Naive thymus-derived CD4-positive, alpha-beta T cell (primary cell): Measurements from ENCODE around the gene LRP2. TPM values are rescaled to one million over a fixed set of nuclear protein-coding genes. Genes with fewer than 3 reads are reported as not detected.

Experiments
- ATAC-seq: fragments of 150-1000 bp; cut with Tn5 transposase; 2 replicates; pipeline ENCODE4 v1.10.0; 2021; ENCODE audit warnings: mild to moderate bottlenecking, moderate library complexity
- CTCF ChIA-PET: fragments of 350-600 bp; sonication (Branson Sonifier 250); formaldehyde crosslinking; loops from one replicate; lab custom pipeline; 2021; ENCODE audit warnings: antibody characterized with exemption; lab: Charles Lee
- POLR2A ChIA-PET: fragments of 350-600 bp; sonication (Branson Sonifier 250); formaldehyde crosslinking; loops from one replicate; lab custom pipeline; 2021; ENCODE audit warnings: antibody characterized with exemption, inconsistent platforms; lab: Charles Lee
- DNase-seq, 9 donors: peaks; one replicate each; pipeline versions ENCODE4 v3.0.0 to v3.0.0-alpha.2; 2020 to 2022; ENCODE audit warnings: mixed read lengths in 1 of 9
- H3K27ac ChIP-seq: one replicate; pipeline ENCODE4 v1.7.0; 2013; ENCODE audit warnings: mild to moderate bottlenecking, low read depth, low read length, moderate library complexity
- H3K27me3 ChIP-seq, 2 donors: one replicate each; pipeline ENCODE4 v1.7.0; 2013; ENCODE audit warnings: low read length in 2 of 2, mild to moderate bottlenecking in 2 of 2, moderate library complexity in 2 of 2; ENCODE audit not compliant: control insufficient read depth in 2 of 2, insufficient read depth in 2 of 2
- H3K36me3 ChIP-seq, 3 experiments: 1 replicate in 2 of 3; 2 replicates in 1 of 3; pipeline ENCODE4 v1.7.0; 2013; ENCODE audit warnings: low read length in 3 of 3, mild to moderate bottlenecking in 3 of 3, moderate library complexity in 1 of 3; ENCODE audit not compliant: insufficient read depth in 3 of 3, control insufficient read depth in 2 of 3
- H3K4me1 ChIP-seq, 2 donors: one replicate each; pipeline ENCODE4 v1.7.0; 2013; ENCODE audit warnings: low read length in 2 of 2, mild to moderate bottlenecking in 2 of 2, moderate library complexity in 1 of 2; ENCODE audit not compliant: control insufficient read depth in 2 of 2, insufficient read depth in 2 of 2
- H3K4me3 ChIP-seq: 2 replicates; pipeline ENCODE4 v1.7.0; 2013; ENCODE audit warnings: mild to moderate bottlenecking, low read length
- H3K9me3 ChIP-seq, 3 experiments: 1 replicate in 2 of 3; 2 replicates in 1 of 3; pipeline ENCODE4 v1.7.0; 2013; ENCODE audit warnings: low read length in 3 of 3; ENCODE audit not compliant: control insufficient read depth in 2 of 3
- H3K27ac Mint-ChIP-seq, 9 donors: one replicate each; pipeline ENCODE4 v1.8.0; 2020 to 2022; ENCODE audit warnings: mixed read lengths in 9 of 9, mild to moderate bottlenecking in 8 of 9, moderate library complexity in 5 of 9, inconsistent platforms in 2 of 9
- H3K27me3 Mint-ChIP-seq, 5 donors: one replicate each; pipeline ENCODE4 v1.8.0; 2021 to 2022; ENCODE audit warnings: mixed read lengths in 5 of 5, mild to moderate bottlenecking in 1 of 5
- H3K36me3 Mint-ChIP-seq, 5 donors: one replicate each; pipeline ENCODE4 v1.8.0; 2020 to 2022; ENCODE audit warnings: mixed read lengths in 5 of 5, mild to moderate bottlenecking in 3 of 5, inconsistent platforms in 1 of 5
- H3K4me1 Mint-ChIP-seq, 7 donors: one replicate each; pipeline ENCODE4 v1.8.0; 2020 to 2022; ENCODE audit warnings: mixed read lengths in 7 of 7, mild to moderate bottlenecking in 3 of 7, inconsistent platforms in 1 of 7
- H3K4me3 Mint-ChIP-seq, 10 donors: one replicate each; pipeline ENCODE4 v1.8.0; 2020 to 2022; ENCODE audit warnings: mild to moderate bottlenecking in 10 of 10, mixed read lengths in 10 of 10, moderate library complexity in 6 of 10, inconsistent platforms in 2 of 10
- H3K9me3 Mint-ChIP-seq, 11 donors: one replicate each; pipeline ENCODE4 v1.8.0; 2020 to 2022; ENCODE audit warnings: mixed read lengths in 11 of 11, mild to moderate bottlenecking in 4 of 11, inconsistent platforms in 1 of 11, moderate library complexity in 1 of 11
- intact Hi-C, 2 donors: fragments of 100-400 bp; cut with micrococcal nuclease; formaldehyde crosslinking; loops; one replicate each; pipeline ENCODE4 v1.15.1; 2023
- polyA plus RNA-seq, 2 donors: library from polyadenylated mRNA; unstranded; fragments of 300-500 nt; fragmentation: Illumina TruSeq; gene quantifications; one replicate each; pipeline ENCODE4 v1.2.3, GENCODE V29; 2021
- total RNA-seq, 6 experiments: library from RNA in 5 of 6; stranded (reverse) in 5 of 6; gene quantifications; 1 replicate in 5 of 6; 2 replicates in 1 of 6; pipeline ENCODE4 v1.2.3 and lab custom pipeline; 2021 to 2026

LRP2 gene
- total and polyA plus RNA-seq, 7 experiments from 2014 or later: 0.15 TPM; not detected in 6

DNA sequence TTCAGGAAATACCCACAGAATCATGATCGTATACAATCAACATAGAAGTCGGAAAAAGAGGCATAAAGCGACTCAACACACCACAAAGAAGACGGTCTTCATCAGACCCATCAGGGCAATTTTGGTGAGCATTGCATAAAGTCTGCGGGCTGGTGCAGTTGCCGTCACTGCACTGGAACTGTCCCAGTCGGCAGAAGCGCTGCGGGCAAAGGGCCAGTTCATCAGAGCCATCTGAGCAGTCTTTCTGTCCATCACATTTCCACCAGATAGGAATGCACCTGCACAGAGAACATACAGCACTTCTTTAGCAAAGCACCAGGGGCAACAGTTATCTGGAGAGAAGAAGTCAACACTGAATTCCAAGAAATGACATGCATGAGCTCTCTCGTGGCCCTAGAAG, 187.2 kb downstream of the LRP2 start:
- CTCF ChIA-PET: no interaction called here
- H3K27ac ChIP-seq: no peak overlapping the region
- H3K36me3 ChIP-seq: no peaks in the 10 kb centered on the region
- H3K9me3 Mint-ChIP-seq: no peaks in the 10 kb centered on the region
- peaks cover 23 to 35% (median 32%) of the 10 kb centered on the region in 5 donors for H3K27me3 Mint-ChIP-seq
- intact Hi-C loops: no loop called here
- H3K4me1 Mint-ChIP-seq: no peaks in the 10 kb centered on the region
- no peaks in the 10 kb centered on the region for H3K9me3 ChIP-seq
- H3K27ac Mint-ChIP-seq: no peak overlapping the region
- no peaks in the 10 kb centered on the region for H3K36me3 Mint-ChIP-seq
- ATAC-seq (no peak), DNase-seq (no peak)
- H3K4me3 Mint-ChIP-seq: no peak overlapping the region
- POLR2A ChIA-PET: no interaction called here
- no peaks in the 10 kb centered on the region for H3K4me1 ChIP-seq
- peaks cover 0 to 3% of the 10 kb centered on the region in 2 donors for H3K27me3 ChIP-seq
- H3K4me3 ChIP-seq: no peak overlapping the region

DNA sequence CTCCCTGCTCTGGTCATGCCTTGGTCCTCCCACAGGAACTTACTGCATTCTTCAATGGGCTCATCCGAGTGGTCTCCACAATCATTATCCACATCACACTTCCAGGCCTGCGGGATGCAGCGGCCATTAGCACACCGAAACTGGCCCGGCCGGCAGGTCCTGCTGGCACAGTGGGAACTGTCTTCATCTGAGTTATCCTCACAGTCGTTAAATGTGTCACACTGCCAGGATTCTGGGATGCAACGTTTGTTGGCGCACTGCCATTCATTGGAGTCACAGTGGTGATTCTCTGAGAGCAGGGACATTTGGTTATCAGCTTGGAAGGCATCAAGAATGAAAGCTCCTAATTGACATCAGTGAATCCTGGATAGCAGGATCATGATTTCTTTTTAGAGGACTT, 188.5 kb downstream of the LRP2 start:
- Histone ChIP-seq H3K27ac (no peak overlapping the region), H3K27me3 (peaks cover 0 to 3% of the 10 kb centered on the region in 2 donors), H3K4me3 (no peak overlapping the region), H3K9me3 (no peaks in the 10 kb centered on the region), H3K36me3 (no peaks in the 10 kb centered on the region), H3K4me1 (no peaks in the 10 kb centered on the region)
- Mint-ChIP-seq H3K4me1 (no peaks in the 10 kb centered on the region), H3K27me3 (peaks cover 23 to 40% (median 34%) of the 10 kb centered on the region in 5 donors), H3K27ac (no peak overlapping the region), H3K9me3 (no peaks in the 10 kb centered on the region), H3K36me3 (no peaks in the 10 kb centered on the region), H3K4me3 (no peak overlapping the region)
- intact Hi-C loops: no loop called here
- ATAC-seq (no peak), DNase-seq (no peak)
- CTCF ChIA-PET: no interaction called here
- POLR2A ChIA-PET: no interaction called here

DNA sequence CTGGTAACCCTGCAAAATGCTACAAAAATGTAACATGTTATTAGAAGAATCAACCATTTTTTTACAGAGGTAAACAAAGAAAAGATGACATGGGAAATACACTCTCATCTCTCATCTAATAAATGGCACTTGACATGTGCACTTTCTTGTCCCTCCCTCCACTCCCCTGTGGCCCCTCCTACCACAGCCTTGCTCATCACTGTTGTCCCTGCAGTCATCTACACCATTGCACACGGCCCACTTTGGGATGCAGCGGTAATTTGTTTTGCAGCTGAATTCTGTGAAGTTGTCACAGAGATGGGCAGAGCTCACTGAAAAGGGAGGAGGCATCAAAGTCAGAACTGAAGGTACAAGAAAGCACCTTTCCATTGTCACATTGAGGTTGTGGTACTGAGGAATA, 189.4 kb downstream of the LRP2 start:
- no peak for DNase-seq
- ATAC-seq: no peak
- Mint-ChIP-seq H3K27me3 (peaks cover 22 to 39% (median 38%) of the 10 kb centered on the region in 5 donors), H3K36me3 (no peaks in the 10 kb centered on the region), H3K4me1 (no peaks in the 10 kb centered on the region), H3K27ac (no peak overlapping the region), H3K4me3 (no peak overlapping the region), H3K9me3 (no peaks in the 10 kb centered on the region)
- H3K27me3 ChIP-seq: peaks cover 0 to 3% of the 10 kb centered on the region in 2 donors
- no peak overlapping the region for H3K4me3 ChIP-seq
- no peaks in the 10 kb centered on the region for H3K4me1 ChIP-seq
- no peaks in the 10 kb centered on the region for H3K9me3 ChIP-seq
- ChIA-PET CTCF (no interaction called here), POLR2A (no interaction called here)
- H3K36me3 ChIP-seq: no peaks in the 10 kb centered on the region
- intact Hi-C loops: no loop called here
- H3K27ac ChIP-seq: no peak overlapping the region

- no peak for ATAC-seq
- H3K27ac Mint-ChIP-seq: no peak overlapping the region
- no peaks in the 10 kb centered on the region for H3K36me3 Mint-ChIP-seq
- Histone ChIP-seq H3K36me3 (no peaks in the 10 kb centered on the region), H3K4me3 (no peak overlapping the region), H3K27me3 (peaks cover 0 to 3% of the 10 kb centered on the region in 2 donors), H3K27ac (no peak overlapping the region), H3K4me1 (no peaks in the 10 kb centered on the region), H3K9me3 (no peaks in the 10 kb centered on the region)
- peaks cover 19 to 41% (median 34%) of the 10 kb centered on the region in 5 donors for H3K27me3 Mint-ChIP-seq
- CTCF ChIA-PET: no interaction called here
- H3K4me1 Mint-ChIP-seq: no peaks in the 10 kb centered on the region
- intact Hi-C loops: no loop called here
- POLR2A ChIA-PET: no interaction called here
- DNase-seq: no peak
- H3K9me3 Mint-ChIP-seq: no peaks in the 10 kb centered on the region
- no peak overlapping the region for H3K4me3 Mint-ChIP-seq
These were observed 190.1 kb downstream of the LRP2 start for GRCh38 chr2:169172151-169172735.

- intact Hi-C loops: no loop called here
- CTCF ChIA-PET: no interaction called here
- ATAC-seq: no peak
- Mint-ChIP-seq H3K9me3 (no peaks in the 10 kb centered on the region), H3K4me3 (no peak overlapping the region), H3K4me1 (no peaks in the 10 kb centered on the region), H3K36me3 (no peaks in the 10 kb centered on the region), H3K27me3 (peaks cover 5 to 40% (median 12%) of the 10 kb centered on the region in 5 donors), H3K27ac (no peak overlapping the region)
- Histone ChIP-seq H3K9me3 (no peaks in the 10 kb centered on the region), H3K4me1 (no peaks in the 10 kb centered on the region), H3K36me3 (no peaks in the 10 kb centered on the region), H3K27me3 (no peaks in the 10 kb centered on the region), H3K4me3 (no peak overlapping the region), H3K27ac (no peak overlapping the region)
- POLR2A ChIA-PET: no interaction called here
- no peak for DNase-seq
These were observed 196.5 kb downstream of the LRP2 start for GRCh38 chr2:169165791-169166190.

DNA sequence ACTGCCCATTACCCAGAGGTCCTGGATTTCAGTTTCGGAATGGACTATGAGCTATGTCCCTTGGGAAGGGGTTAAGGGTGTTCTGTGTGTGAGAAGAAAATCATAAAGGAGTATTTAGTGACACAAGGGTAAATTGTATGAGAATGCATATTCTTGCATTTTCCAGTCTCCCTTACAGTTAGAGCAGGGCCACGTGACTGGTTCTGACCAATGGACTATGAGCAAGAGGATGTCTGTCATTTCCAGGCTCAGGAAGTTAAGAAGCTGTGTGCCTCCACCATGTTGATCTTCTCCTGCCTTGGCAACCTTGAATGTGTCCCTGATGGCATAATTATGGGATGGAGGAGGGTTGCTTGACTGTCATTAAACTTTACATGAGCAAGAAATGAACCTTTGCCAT, 198.0 kb downstream of the LRP2 start:
- DNase-seq: no peak
- ChIA-PET POLR2A (no interaction called here), CTCF (interaction anchor here (0.5 kb wide), 1 partner anchor 91 kb away, joined by 3 read pairs; no protein-coding TSS in a partner anchor)
- no peaks in the 10 kb centered on the region for H3K27me3 ChIP-seq
- no peaks in the 10 kb centered on the region for H3K36me3 ChIP-seq
- H3K4me1 Mint-ChIP-seq: no peaks in the 10 kb centered on the region
- intact Hi-C loops: no loop called here
- H3K36me3 Mint-ChIP-seq: no peaks in the 10 kb centered on the region
- no peak for ATAC-seq
- H3K4me1 ChIP-seq: no peaks in the 10 kb centered on the region
- no peak overlapping the region for H3K27ac Mint-ChIP-seq
- no peaks in the 10 kb centered on the region for H3K9me3 Mint-ChIP-seq
- peaks cover 0 to 32% (median 15%) of the 10 kb centered on the region in 5 donors for H3K27me3 Mint-ChIP-seq
- H3K9me3 ChIP-seq: no peaks in the 10 kb centered on the region
- no peak overlapping the region for H3K4me3 ChIP-seq
- no peak overlapping the region for H3K27ac ChIP-seq
- H3K4me3 Mint-ChIP-seq: no peak overlapping the region

DNA sequence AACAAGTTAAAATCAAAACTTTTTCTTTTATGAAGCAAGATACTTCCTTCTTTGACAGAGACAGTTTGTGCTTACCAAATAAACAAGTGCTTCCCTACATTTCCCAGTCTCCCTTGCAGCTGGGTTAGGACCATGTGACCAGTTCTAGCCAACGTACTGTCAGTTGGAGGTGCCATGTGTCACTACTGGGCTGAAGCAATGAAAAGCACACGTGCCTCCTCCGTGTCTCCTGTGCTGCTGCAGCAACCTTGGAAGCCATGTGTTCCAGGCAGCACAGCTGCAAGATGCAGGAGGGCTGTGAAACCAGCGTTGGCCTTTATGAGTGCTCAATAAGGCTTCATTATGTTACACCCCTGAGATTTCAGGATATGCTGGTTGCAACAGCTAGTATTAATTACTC, 199.7 kb downstream of the LRP2 start:
- Histone ChIP-seq H3K27ac (no peak overlapping the region), H3K4me3 (no peak overlapping the region), H3K27me3 (no peaks in the 10 kb centered on the region), H3K9me3 (no peaks in the 10 kb centered on the region), H3K36me3 (no peaks in the 10 kb centered on the region), H3K4me1 (no peaks in the 10 kb centered on the region)
- DNase-seq: no peak
- Mint-ChIP-seq H3K27ac (no peak overlapping the region), H3K36me3 (no peaks in the 10 kb centered on the region), H3K9me3 (no peaks in the 10 kb centered on the region), H3K27me3 (peaks cover 6 to 30% (median 19%) of the 10 kb centered on the region in 5 donors), H3K4me3 (no peak overlapping the region), H3K4me1 (peaks cover 0 to 3% (median 0%) of the 10 kb centered on the region in 7 donors)
- POLR2A ChIA-PET: no interaction called here
- CTCF ChIA-PET: no interaction called here
- intact Hi-C loops: no loop called here
- ATAC-seq: no peak
